HCT116 (cell line): Measurements from ENCODE around the gene SCAND1. TPM values are rescaled to one million over a fixed set of nuclear protein-coding genes. Genes with fewer than 3 reads are reported as not detected.

Experiments
- ATAC-seq: fragments of 200-7000 bp; cut with Tn5 transposase; 2 replicates; pipeline ENCODE4 v1.9.1; 2020; ENCODE audit warnings: mild to moderate bottlenecking, moderate library complexity
- BruUV-seq: library from RNA; stranded (reverse); fragments of 400-500 nt; replicated peaks from 2 replicates; lab custom pipeline; 2021; lab: Mats Ljungman, UMichigan
- CTCF ChIA-PET: fragments of 300-600 bp; sonication (Branson Sonifier 250); formaldehyde crosslinking; loops from one replicate; lab custom pipeline; 2021; ENCODE audit warnings: antibody characterized with exemption; lab: Charles Lee
- POLR2A ChIA-PET: fragments of 300-600, 350-600 bp; sonication (Branson Sonifier 250); formaldehyde crosslinking; loops from one replicate; lab custom pipeline; 2021; ENCODE audit warnings: antibody characterized with exemption; lab: Charles Lee
- RAD21 ChIA-PET, 2 experiments: fragments of 300-600 bp; sonication (Branson Sonifier 250); formaldehyde crosslinking; loops; one replicate each; lab custom pipeline; 2023; ENCODE audit warnings: low total read pairs in 2 of 2; ENCODE audit not compliant: uncharacterized antibody in 2 of 2, unreplicated experiment in 2 of 2, low non-redundant PET in 1 of 2; lab: Charles Lee
- DNase-seq: peaks from one replicate; pipeline ENCODE4 v3.0.0-alpha.2; 2010; ENCODE audit warnings: low read depth, low spot score
- H2AFZ ChIP-seq: fragments of 200-600 bp; shearing (Covaris generic), sonication (generic); 2 replicates; pipeline ENCODE4 v1.6.1; 2017; ENCODE audit warnings: low read depth, mixed run types, mixed read lengths, antibody characterized with exemption, low read length; ENCODE audit not compliant: poor library complexity, severe bottlenecking
- H3K27ac ChIP-seq: 2 replicates; pipeline ENCODE4 v1.5.1; 2012; ENCODE audit warnings: low read depth, low read length
- H3K27me3 ChIP-seq: fragments of 200-600 bp; sonication (generic); 2 replicates; pipeline ENCODE4 v1.6.1; 2016; ENCODE audit warnings: mixed run types, low read length, mixed read lengths; ENCODE audit not compliant: insufficient read depth
- H3K36me3 ChIP-seq, 2 experiments: fragments of 200-500 bp in 1 of 2; fragments of 200-600 bp in 1 of 2; sonication (Bioruptor generic) in 1 of 2; sonication (generic) in 1 of 2; 2 replicates each; pipeline versions ENCODE4 v1.5.1 to v1.6.1; 2014 to 2016; ENCODE audit warnings: low read length in 2 of 2, inconsistent platforms in 1 of 2, mixed read lengths in 1 of 2, mixed run types in 1 of 2; ENCODE audit not compliant: insufficient read depth in 2 of 2, control insufficient read depth in 1 of 2
- H3K4me1 ChIP-seq, 2 experiments: fragments of 200-600 bp in 1 of 2; sonication (generic) in 1 of 2; 2 replicates each; pipeline versions ENCODE4 v1.5.1 to v1.6.1; 2012 to 2017; ENCODE audit warnings: low read length in 2 of 2, inconsistent platforms in 1 of 2, mild to moderate bottlenecking in 1 of 2, mixed read lengths in 1 of 2, mixed run types in 1 of 2, moderate library complexity in 1 of 2; ENCODE audit not compliant: insufficient read depth in 2 of 2, control insufficient read depth in 1 of 2
- H3K4me2 ChIP-seq: fragments of 200-600 bp; sonication (generic); 2 replicates; pipeline ENCODE4 v1.6.1; 2017; ENCODE audit warnings: mixed run types, low read length, mixed read lengths
- H3K4me3 ChIP-seq, 2 experiments: fragments of 200-600 bp in 1 of 2; sonication (generic) in 1 of 2; replicated peaks in 1 of 2; 2 replicates each; pipeline ENCODE4 v1.5.1; 2011 to 2016; ENCODE audit warnings: low read length in 2 of 2, control low read depth in 1 of 2, low read depth in 1 of 2, mild to moderate bottlenecking in 1 of 2, mixed read lengths in 1 of 2, mixed run types in 1 of 2
- H3K79me2 ChIP-seq: fragments of 200-600 bp; sonication (generic); 2 replicates; pipeline ENCODE4 v1.6.1; 2017; ENCODE audit warnings: mild to moderate bottlenecking, mixed run types, low read length, moderate library complexity, mixed read lengths; ENCODE audit not compliant: insufficient read depth
- H3K9ac ChIP-seq: fragments of 200-600 bp; sonication (generic); 2 replicates; pipeline ENCODE4 v1.6.1; 2016; ENCODE audit warnings: low read length, mixed read lengths
- H3K9me2 ChIP-seq: fragments of 200-600 bp; sonication (generic), shearing (Covaris generic); 2 replicates; pipeline ENCODE4 v1.6.1; 2017; ENCODE audit warnings: mixed run types, mild to moderate bottlenecking, moderate library complexity; ENCODE audit not compliant: insufficient read depth
- H3K9me3 ChIP-seq, 2 experiments: fragments of 200-500 bp in 1 of 2; fragments of 200-600 bp in 1 of 2; sonication (Bioruptor generic) in 1 of 2; sonication (generic) in 1 of 2; 2 replicates each; pipeline ENCODE4 v1.6.1; 2014 to 2017; ENCODE audit warnings: low read length in 2 of 2, mixed read lengths in 2 of 2, inconsistent platforms in 1 of 2, low read depth in 1 of 2, mild to moderate bottlenecking in 1 of 2, mixed run types in 1 of 2, moderate library complexity in 1 of 2; ENCODE audit not compliant: control insufficient read depth in 1 of 2, insufficient read depth in 1 of 2
- H4K20me1 ChIP-seq: fragments of 200-600 bp; sonication (generic), shearing (Covaris generic); 2 replicates; pipeline ENCODE4 v1.6.1; 2017; ENCODE audit warnings: mixed run types, mild to moderate bottlenecking, moderate library complexity; ENCODE audit not compliant: insufficient read depth
- CEBPB ChIP-seq: IDR thresholded peaks from 2 replicates; pipeline ENCODE4 v1.6.1; 2012; ENCODE audit warnings: low read depth
- EGR1 ChIP-seq: IDR thresholded peaks from 2 replicates; pipeline ENCODE4 v1.6.1; 2012; ENCODE audit warnings: low read depth
- EZH2phosphoT487 ChIP-seq: fragments of 200-600 bp; IDR thresholded peaks from 2 replicates; pipeline ENCODE4 v1.6.1; 2018; ENCODE audit warnings: antibody characterized with exemption, borderline replicate concordance
- JUND ChIP-seq: IDR thresholded peaks from 2 replicates; pipeline ENCODE4 v1.6.1; 2012
- MAX ChIP-seq: IDR thresholded peaks from 2 replicates; pipeline ENCODE4 v1.6.1; 2012
- POLR2A ChIP-seq: IDR thresholded peaks from 2 replicates; pipeline ENCODE4 v1.7.0; 2011; ENCODE audit warnings: borderline replicate concordance; ENCODE audit not compliant: insufficient read depth, insufficient read length; ENCODE audit errors: extremely low read depth
- POLR2AphosphoS5 ChIP-seq: IDR thresholded peaks from 2 replicates; pipeline ENCODE4 v1.6.1; 2011; ENCODE audit warnings: mild to moderate bottlenecking, low read depth, low read length, moderate library complexity
- REST ChIP-seq: IDR thresholded peaks from 2 replicates; pipeline ENCODE4 v1.6.1; 2012; ENCODE audit warnings: low read depth
- SIN3A ChIP-seq: IDR thresholded peaks from 2 replicates; pipeline ENCODE4 v1.6.1; 2012; ENCODE audit warnings: low read depth
- SP1 ChIP-seq: IDR thresholded peaks from 2 replicates; pipeline ENCODE4 v1.6.1; 2012; ENCODE audit warnings: low read depth
- SRF ChIP-seq: IDR thresholded peaks from 2 replicates; pipeline ENCODE4 v1.6.1; 2012; ENCODE audit warnings: low read depth
- TCF7L2 ChIP-seq: IDR thresholded peaks from 2 replicates; pipeline ENCODE4 v1.7.0; 2011; ENCODE audit warnings: borderline replicate concordance, inconsistent platforms; ENCODE audit not compliant: insufficient read depth, insufficient read length; ENCODE audit errors: extremely low read depth
- YY1 ChIP-seq: IDR thresholded peaks from 2 replicates; pipeline ENCODE4 v1.6.1; 2011; ENCODE audit warnings: low read length, low read depth, moderate library complexity, mild to moderate bottlenecking; ENCODE audit not compliant: insufficient replicate concordance; ENCODE audit errors: extremely low read depth
- intact Hi-C: fragments of 100-400 bp; cut with micrococcal nuclease; formaldehyde crosslinking; loops from 2 replicates; pipeline ENCODE4 v1.10.0; 2022
- total RNA-seq: library from RNA; stranded (reverse); gene quantifications from one replicate; pipeline ENCODE4 v1.2.1, GENCODE V29; 2021; ENCODE audit not compliant: unreplicated experiment

SCAND1 gene
- total RNA-seq, 1 experiment from 2014 or later: 46.2 TPM

GRCh38 chr20:35920523-35920922, 33.8 kb downstream of the SCAND1 start:
- Histone ChIP-seq H3K4me3 (no peak overlapping the region), H4K20me1 (no peaks in the 10 kb centered on the region), H2AFZ (no peak overlapping the region), H3K4me1 (no peaks in the 10 kb centered on the region), H3K9me2 (no peaks in the 10 kb centered on the region), H3K9ac (no peak overlapping the region), H3K79me2 (no peaks in the 10 kb centered on the region), H3K27me3 (no peaks in the 10 kb centered on the region), H3K4me2 (no peak overlapping the region), H3K9me3 (no peaks in the 10 kb centered on the region), H3K36me3 (no peaks in the 10 kb centered on the region), H3K27ac (no peak overlapping the region)
- DNase-seq: no peak
- ChIA-PET RAD21 (no interaction called here), POLR2A (no interaction called here), CTCF (no interaction called here)
- BruUV-seq: no TSS peak
- TF ChIP-seq REST: no peak
- no peak for TF ChIP-seq MAX
- TF ChIP-seq EZH2phosphoT487: no peak
- no peak for TF ChIP-seq YY1
- TF ChIP-seq TCF7L2: no peak
- intact Hi-C loops: no loop called here
- no peak for ATAC-seq

GRCh38 chr20:35918021-35918420, 36.3 kb downstream of the SCAND1 start:
- peaks cover 0 to 4% of the 10 kb centered on the region in 2 experiments; a peak in 2 of 4 replicates for H3K36me3 ChIP-seq
- H3K9me3 ChIP-seq: no peaks in the 10 kb centered on the region

More at GRCh38 chr20:35918021-35918420, 36.3 kb downstream of the SCAND1 start:
- H3K4me1 ChIP-seq: no peaks in the 10 kb centered on the region
- TF ChIP-seq SRF (no peak), CEBPB (no peak), TCF7L2 (no peak), EZH2phosphoT487 (no peak), JUND (no peak), SP1 (no peak), POLR2AphosphoS5 (no peak), POLR2A (no peak), SIN3A (no peak), EGR1 (no peak)
- no peaks in the 10 kb centered on the region for H3K27me3 ChIP-seq
- RAD21 ChIA-PET: no interaction called here
- no peak overlapping the region for H3K27ac ChIP-seq
- ATAC-seq (no peak), DNase-seq (no peak)
- H3K9ac ChIP-seq: no peak overlapping the region
- intact Hi-C loops: no loop called here
- no peaks in the 10 kb centered on the region for H4K20me1 ChIP-seq
- H2AFZ ChIP-seq: no peak overlapping the region
- no TSS peak for BruUV-seq
- H3K9me2 ChIP-seq: no peaks in the 10 kb centered on the region
- POLR2A ChIA-PET: no interaction called here
- no peak overlapping the region for H3K4me3 ChIP-seq
- CTCF ChIA-PET: no interaction called here
- H3K79me2 ChIP-seq: no peaks in the 10 kb centered on the region
- no peak overlapping the region for H3K4me2 ChIP-seq
